NAMALWA (cell line): ENCODE results near the gene CAPZA2.
"Not testable (repeated sequence)": the region's sequence is repeated elsewhere in the genome, so short reads cannot be mapped to it uniquely, and the experiment has no call there.

Experiments
- DNase-seq: peaks from one replicate; pipeline ENCODE4 v3.0.0-alpha.2; 2015; ENCODE audit warnings: low spot score

CAPZA2 gene

DNA sequence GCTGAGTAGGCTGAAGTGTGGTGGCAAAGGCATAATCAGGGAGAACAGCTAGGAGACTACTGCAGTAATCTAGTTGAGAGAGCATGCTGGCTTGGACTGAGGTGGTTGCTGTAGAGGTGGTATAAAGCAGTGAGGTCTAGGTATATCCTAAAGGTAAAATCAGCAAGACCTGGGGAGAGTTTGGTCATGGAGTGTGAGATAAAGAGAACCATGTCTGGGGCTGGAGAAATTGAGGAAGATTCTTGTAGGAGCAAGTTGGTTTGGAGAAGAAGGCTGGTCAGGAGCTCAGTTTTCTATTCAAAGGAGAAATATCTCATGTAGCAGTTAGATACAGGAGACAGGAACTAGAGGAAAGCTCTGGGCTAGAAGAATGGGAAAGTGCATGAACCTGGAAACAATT, 58.0 kb downstream of the CAPZA2 start:
- no peak for DNase-seq

DNA sequence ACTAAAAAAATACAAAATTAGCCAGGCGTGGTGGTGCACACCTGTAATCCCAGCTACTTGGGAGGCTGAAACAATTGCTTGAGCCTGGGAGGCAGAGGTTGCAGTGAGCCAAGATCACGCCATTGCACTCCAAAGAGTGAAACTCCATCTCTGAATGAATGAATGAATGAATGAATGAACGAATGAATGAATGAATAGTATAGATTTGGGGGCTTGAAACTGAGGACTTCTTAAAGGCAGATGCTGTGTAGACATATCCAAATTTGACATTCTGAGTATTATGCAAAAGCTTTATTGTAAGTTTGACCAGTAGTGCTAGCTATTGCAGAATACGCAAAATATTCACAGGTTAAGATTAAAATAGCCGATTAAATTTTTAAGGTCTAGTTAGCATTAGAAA, 60.2 kb downstream of the CAPZA2 start:
- no peak for DNase-seq

DNA sequence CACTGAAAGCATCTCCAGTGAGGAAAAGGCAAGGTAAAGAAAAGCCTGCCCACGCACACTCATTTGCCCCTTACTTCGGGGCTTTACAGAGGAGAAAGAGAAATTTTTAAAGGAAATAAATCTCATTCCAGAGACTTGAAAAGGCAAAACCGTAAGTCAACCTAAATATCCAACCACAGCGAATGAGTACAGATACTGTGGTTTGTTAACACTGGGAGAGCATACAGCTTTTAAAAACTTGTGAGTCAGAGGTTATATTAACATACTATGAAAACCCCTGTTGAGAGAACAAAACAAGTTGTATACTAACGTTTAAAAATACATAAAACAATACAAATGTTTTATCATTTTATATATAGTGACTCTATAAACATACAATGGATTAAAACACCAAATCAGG, 62.4 kb downstream of the CAPZA2 start:
- DNase-seq: no peak

DNA sequence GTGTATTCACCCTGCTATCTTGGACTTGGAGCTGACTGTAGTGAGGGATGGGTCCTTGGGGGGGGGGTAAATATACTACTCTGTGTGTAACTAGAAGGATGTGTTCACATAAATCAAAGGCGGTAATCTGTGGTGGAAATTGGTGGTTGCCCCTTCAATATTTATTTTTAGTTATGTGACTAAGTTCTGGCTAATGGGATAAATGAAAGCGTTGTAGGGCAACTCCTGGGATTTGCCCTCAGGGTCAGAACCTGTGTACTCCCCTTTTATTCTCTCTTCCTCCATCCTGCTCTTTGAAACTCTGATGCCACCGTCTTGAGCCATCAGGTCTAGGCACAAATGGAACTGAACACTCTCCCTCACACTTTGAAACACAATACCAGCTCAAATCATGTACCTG, 66.6 kb downstream of the CAPZA2 start:
- no peak for DNase-seq

DNA sequence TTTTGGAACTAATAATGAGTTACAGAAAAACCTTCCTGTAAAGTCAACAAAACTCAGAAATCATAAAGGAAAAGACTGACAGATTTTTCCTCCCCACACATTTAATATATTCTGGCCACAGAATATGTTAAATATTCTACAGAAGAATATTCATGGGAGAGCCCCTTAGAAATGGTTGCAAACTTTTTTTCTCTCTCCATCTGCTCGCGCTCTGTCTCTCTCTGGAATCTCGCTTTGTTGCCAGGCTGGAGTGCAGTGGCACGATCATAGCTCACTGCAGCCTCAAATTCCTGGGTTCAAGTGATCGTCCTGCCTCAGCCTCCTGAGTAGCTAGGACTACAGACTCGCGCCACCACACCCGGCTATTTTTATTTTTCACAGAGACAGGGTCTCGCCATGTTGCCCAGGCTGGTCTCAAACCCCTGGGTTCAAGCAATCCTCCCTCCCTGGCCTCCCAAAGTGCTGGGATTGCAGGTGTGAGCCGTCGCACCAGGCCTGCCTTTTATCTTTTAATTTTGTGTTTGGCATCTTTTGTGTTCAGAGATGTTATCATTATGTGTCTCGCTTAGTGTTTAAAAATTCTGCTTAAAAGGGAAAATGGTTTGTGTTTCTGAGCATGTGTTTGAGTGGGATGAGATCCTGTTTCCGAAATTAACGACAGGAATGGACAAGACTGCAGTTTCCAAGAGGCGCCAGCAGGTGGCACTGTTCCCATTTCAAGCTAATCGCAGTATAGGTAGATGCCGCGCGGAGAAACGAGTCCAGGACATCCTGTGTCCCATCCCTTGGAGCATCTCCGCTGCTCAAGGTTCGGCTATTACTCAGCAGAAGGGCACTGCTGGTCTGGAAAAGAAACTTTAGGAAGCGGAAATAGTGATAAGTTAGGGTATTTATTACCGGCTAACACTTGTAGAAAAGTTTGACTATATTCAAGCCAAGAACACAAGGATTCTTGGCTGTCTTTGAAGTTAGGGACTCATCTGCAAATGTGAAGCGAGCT, 67.8 kb downstream of the CAPZA2 start:
- DNase-seq: peak; percentile 86

DNA sequence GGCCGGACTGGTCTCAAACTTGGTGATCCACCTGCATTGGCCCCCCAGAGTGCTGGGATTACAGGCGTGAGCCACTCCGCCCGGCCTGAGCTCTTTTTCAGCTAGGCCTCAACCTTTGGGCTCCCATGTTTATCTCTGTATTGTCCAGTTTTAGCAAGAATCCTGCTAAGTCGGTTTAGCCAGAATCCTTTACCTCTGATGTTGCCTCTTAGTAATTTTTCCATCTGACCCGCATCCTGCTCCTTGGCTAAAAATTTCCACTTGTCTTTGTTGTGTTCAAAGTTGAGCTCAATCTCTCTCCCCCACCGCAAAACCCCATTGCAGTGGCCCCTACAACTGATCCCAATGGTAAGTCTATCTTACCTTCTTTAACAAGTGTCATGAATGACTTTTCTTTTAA, 70.2 kb downstream of the CAPZA2 start:
- no peak for DNase-seq

DNA sequence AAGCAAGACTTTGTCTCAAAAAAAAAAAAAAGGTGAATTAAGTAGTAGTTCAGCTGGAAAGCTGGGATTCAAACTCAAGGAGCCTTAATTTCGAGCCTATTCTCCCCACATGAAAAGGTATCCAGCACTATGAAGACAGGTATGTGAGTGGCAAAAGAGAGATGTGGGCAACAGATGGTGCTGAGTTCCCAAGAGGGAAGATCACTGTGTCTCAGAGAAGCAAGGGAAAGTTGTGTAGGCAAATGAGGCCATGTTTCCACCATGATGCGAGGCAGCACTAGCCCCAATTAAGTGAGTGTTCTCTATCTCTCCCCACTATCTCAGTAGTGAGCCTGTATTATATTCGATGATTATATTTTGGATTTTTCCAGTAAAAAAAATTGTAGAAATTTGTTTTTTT, 71.1 kb downstream of the CAPZA2 start:
- DNase-seq: no peak

DNA sequence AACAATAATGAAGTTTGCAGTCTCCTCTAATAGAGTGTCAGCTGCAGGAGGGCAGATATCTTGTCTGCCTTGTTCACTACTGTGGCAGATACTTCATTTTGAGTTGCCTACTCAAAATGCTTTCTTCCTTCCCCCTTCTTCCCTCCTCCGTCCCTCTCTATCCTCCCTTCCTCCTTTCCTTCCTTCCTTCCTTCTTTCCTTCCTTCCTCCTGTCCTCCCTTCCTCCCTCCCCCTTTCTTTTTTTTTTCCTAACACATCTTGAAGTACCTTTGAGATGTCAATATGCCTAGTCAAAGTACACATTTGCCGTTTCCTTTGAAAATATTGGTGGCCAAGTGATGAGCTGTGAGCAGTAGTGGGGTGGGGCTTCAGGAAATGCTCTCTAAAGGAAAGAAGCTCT, 72.2 kb downstream of the CAPZA2 start:
- DNase-seq: no peak

DNA sequence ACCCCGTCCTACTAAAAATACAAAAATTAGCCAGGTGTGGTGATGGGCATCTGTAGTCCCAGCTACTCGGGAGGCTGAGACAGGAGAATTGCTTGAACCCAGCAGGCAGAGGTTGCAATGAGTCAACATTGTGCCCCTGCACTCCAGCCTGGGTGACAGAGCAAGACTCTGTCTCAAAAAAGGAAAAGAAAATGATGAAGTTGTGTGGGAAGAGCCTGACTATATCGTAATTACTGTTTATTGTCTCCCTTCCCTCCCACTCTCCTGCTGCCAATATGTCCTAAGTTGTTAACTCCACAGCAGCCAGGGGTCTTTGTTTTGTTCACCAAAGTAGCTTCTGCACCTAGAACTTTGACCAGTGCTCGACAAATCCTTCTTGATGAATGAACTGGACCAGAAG, 74.5 kb downstream of the CAPZA2 start:
- not testable (repeated sequence) for DNase-seq

DNA sequence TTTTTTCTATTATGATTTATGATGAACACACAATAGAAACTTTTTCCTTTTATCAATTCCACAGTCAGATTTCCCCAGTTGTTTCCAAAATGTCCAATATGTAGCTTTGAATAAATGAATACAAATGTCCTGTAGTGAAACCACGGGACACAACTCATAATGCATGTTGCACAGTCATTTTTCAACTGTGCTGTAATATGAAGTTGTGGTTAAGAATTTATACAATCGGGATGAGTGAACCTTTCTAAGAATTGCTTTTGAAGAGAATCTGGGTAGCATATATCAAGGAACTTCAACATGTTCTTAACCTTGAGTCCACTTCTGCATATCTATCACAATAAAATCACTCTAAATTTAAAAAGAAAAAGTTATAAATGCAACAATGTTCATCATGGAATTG, 76.3 kb downstream of the CAPZA2 start:
- no peak for DNase-seq

DNA sequence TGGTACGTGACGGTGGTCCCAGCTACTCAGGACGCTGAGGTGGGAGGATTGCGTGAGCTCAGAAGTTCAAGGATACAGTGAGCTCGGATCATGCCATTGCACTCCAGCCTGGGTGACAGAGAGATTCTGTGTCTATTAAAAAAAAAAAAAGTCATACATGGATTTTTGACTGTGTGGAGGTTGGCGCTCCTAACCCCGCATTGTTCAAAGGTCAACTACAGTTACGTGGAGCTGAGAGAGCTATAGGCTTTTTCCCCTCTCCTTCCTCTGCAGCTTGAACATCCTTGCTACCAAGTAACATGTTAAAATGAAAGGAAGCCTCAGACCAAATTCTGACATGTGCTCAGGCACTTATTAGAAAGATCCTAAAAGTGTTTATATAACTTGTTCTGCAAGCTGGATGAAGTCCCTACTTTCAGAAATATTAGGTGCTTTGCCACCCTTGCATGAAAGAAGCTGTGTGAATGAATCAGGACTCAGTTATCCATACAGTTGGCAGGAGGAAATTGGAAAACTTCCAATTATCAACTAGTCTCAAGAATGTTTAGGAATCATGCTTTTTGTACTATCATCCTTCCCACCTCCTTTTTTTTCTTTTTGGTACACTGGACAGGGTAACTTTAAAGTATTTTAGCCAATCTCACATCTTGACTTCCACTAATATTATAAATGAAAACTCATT, 78.4 kb downstream of the CAPZA2 start:
- no peak for DNase-seq

DNA sequence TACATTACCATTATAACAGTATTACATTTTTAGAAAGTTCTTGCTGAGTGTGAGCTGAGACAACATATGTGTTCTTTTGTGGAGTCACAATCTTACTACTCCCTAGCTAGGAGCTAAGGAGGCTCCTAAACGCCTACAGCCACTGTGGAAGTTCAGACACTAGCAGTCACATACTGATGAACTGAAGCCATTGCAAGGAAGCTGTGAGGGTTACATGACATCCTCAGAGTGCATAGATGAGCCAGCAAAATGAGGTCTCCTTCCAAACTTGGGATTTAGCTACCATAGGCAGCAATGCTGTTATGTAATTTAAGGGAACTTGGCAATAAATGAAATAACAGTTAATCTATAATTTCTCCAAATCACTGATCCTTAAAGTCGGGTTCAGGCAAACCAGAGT, 80.1 kb downstream of the CAPZA2 start:
- no peak for DNase-seq

DNA sequence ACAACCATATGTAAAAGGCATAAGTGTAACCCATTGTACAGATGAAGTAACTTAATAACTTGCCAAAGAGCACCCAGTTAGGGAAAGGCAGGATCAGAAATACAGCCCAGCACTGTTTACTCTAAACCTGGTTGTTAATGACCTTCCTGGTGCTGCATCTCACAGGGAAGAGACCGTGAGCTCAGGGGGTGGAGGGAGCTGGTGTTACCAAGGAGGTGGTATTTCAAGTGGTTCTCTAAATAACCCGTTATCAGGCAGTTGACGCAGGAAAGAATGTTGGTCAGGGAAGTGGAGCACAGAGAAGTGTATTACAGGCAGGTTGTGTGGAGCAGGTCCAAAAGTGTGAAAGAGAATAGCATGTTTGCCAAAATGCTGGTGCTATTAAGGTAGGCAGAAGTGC, 86.5 kb downstream of the CAPZA2 start:
- no peak for DNase-seq

DNA sequence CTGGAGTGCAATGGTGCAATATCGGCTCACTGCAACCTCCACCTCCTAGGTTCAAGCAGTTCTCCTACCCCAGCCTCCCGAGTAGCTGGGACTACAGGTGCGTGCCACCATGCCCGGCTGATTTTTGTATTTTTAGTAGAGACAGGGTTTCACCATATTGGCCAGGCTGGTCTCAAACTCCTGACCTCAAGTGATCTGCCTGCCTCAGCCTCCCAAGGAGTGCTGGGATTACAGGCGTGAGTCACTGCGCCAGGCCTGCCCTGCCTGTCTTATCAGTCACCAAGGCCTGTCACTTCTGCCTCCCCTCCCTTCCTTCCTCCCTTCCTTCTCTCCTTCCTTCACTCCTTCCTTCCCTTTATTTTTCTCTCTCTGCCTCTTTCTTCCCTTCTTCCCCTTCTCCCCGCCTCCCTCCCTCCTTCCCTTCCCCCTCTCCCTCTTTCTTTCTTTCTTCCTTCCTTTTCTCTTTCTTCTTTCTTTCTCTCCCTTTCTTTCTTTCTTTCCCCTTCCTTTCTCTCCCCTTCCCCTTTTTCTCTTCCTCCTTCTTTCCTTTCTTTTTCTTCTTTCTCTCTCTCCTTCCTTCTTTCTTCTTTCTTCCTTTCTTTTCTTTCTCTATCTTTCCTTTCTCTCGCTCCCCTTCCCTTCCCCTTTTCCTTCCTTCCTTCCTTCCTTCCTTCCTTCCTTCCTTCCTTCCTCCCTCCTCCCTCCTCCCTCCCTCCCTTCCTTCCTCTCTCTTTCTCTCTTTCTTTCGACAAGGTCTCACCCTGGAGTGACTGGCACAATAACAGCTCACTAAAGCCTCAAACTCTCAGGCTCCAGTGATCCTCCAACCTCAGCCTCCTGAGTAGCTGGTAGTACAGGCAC, 87.8 kb downstream of the CAPZA2 start:
- no peak for DNase-seq

DNA sequence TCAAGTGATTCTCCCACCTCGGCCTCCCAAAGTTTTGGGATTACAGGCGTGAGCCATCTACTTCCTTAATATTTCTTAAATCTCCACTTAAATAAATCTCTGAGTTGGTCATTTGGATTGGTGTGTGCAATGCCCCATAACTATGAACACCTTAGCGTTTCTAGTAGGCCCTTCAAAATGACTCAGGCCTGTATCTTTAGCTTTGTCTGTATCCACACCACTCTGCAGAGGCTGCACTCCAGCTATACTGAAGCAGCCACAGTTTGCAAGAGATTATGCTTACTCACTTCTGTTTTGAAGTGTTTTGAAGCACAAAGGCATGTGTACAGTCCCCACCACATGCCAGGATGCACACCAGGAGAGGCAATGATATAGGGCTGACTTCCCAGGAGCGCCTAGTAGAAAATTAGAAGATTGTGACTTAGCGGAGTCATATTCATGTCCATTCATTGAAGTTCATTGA, 88.5 kb downstream of the CAPZA2 start:
- no peak for DNase-seq

DNA sequence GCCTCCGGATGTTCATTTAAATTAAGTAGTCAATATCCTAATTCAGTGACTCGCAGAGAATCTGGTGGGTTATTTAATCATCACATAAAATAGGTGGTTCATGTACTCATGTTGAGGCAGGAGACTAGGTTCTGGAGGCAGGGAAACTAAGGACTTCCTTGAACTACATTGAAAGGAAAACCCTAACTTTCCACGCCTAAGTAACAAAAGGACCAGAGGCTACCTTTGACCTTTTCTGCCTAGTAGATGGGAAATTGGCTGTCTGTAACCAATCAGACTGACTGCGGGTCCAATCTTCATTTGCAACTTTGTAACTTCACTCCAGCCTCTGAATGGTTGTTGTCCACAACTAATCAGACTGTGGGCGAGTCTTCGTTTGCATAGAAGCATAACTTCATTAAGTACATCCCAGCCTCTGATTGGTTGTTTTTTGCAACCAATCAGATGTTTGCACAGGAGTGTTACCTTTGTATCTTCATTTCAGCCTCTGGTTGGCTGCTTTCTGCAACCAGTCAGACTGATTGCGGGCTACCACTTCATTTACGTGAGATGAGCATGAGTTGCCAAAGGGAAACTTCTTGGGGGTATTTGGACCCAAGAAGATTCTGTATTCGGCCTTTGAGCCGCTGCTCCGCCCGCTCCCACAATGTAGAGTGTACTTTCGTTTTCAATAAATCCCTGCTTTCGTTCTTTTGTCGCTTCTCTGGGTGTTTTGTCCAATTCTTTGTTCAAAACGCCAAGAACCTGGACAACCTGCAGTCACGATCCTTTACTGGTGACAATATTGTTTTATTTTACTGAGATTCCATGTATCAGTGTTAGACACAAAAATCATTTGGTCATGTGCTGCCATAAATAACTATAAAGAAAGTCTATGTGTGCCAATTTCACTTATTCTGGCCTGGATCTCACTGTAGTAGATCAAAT, 89.2 kb downstream of the CAPZA2 start:
- DNase-seq: peak; percentile 23

DNA sequence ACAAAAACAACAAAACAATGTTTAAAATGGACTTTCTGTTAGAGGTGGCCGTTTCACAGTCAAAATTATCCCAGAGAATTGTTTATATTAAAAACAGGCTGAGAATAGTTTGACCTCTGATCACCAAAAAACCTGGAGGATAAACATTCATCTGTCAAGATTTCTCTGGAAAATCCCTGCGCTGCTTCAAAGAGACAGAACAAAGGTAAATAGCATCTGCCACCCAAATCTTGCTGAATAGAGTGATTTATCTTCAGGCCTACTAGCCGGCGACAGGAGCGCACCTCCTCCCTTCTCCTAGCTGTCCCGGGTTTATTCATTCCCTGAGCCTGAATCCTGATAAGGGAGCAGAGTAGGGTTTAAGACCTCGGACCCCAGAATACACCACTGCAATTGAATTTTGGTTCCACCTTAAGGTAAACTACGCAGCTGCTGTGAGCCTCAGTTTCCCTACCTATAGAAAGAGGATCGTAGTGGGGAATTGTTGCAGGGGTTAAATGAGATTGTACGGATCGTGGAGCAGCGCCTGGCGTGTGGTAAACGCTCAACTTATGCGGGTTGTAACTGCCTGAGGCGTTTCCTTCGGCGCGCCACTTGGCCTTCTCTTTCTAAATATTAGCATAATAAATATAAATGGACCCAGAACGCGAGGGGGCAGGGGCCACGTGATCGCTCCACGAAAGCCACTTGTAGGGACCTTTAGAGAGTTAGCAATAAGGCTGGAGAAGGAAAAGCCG, 90.4 kb downstream of the CAPZA2 start:
- DNase-seq: peak; percentile 86

DNA sequence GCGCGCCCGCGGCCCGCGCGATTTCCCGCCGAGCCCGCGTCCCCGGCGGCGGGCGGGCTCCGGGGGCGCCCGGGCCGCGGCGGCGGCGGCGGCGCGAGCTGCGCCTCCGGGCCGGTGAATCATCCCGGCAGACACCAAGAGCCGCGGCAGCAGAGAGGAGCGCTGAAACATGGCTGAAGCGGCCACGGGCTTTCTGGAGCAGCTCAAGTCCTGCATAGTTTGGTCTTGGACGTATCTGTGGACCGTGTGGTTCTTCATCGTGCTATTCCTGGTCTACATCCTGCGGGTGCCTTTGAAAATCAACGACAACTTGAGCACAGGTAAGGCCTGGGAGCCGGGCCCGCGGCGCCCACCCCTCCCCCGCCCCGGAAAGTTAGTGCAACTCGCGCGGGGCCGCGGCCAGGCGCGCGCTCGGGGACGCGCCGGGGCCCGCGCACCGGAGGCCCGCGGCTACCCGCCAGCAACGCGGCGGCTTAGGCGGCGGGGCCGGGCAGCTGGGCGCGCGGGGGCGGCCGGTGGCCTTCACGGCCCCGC, 91.1 kb downstream of the CAPZA2 start, which contains the start of gene ST7:
TSS of gene ST7 (plus strand) at position 130 of the 534 bp plus-strand sequence. CDS start at position 170, 40 bp downstream.
- DNase-seq: peak; percentile 79

DNA sequence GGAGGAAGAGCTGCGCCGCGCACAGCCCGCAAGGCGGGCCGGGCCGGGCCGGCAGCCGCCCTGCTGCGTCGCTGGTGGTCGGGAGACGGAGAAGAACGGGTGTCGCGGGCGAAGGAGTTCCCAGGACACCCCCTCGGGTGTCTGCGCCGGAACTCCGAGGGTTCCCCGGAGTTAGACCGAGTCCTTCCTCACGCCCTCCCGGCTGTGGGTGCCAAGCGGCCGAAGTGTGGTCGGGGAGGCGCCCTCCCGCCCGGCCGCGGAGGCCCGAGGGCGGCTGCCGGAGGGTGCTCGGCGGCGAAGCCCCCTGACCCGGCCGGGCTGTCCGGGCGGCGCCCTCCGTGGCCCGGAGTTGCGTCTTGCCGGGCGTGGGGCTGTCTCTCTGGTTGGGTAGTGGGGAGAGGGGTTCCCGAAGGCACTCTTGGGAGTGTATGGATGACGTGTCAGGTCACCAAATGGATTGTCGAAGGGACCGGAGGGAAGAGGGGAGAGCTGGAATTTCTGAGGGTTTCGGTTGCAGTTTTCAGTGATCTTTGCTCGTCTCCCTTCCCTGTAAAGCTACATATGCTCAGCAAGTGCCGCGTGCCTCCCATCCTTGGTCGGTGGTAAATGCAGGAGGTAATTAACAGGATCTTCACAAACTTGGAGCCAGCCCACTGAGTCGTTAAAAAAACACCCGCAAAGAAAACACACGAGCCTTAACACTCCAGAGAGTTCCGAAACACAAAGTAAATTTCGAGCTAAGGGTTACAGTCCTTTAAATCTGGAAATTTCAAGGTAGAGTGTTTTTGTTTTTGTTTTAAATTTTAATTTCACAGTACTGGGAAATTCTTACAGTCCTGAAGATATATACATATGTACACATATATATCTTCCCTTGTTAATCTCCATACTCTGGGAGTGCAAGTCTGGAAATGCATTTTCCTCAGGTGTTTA, 91.8 kb downstream of the CAPZA2 start:
- peak; percentile 59 for DNase-seq
